Pancreas (tissue), 10 donors: ENCODE measurements around the gene DMGDH. TPM values are rescaled to one million over a fixed set of nuclear protein-coding genes. Genes with fewer than 3 reads are reported as not detected.

ENCODE experiments used
- ATAC-seq, 4 donors: fragments of 200-7000 bp; cut with Tn5 transposase; one replicate each; pipeline versions ENCODE4 v1.8.0 to v1.9.1; 2020; ENCODE audit warnings: mild to moderate bottlenecking in 4 of 4, moderate library complexity in 4 of 4
- DNase-seq, 6 donors: peaks; one replicate each; pipeline ENCODE4 v3.0.0-alpha.2; 2020
- FAIRE-seq: peaks from 2 replicates; lab custom pipeline; 2012; peaks lifted over from hg19 to GRCh38; lab: Jason Lieb, UNC
- H3K27ac ChIP-seq, 4 donors: fragments of 200-600 bp; sonication (generic); 1 replicate in 3 of 4; 2 replicates in 1 of 4; pipeline versions ENCODE4 v1.5.0 to v1.8.0; 2020
- H3K27me3 ChIP-seq, 4 donors: fragments of 200-600 bp; one replicate each; pipeline ENCODE4 v1.8.0; 2021
- H3K36me3 ChIP-seq, 3 donors: fragments of 200-600 bp; sonication (generic) in 1 of 3; one replicate each; pipeline versions ENCODE4 v1.5.0 to v1.8.0; 2020 to 2021
- H3K4me1 ChIP-seq, 3 donors: fragments of 200-600 bp; one replicate each; pipeline ENCODE4 v1.8.0; 2021
- H3K4me3 ChIP-seq, 4 donors: fragments of 200-600 bp; sonication (generic) in 2 of 4; one replicate each; pipeline versions ENCODE4 v1.5.0 to v1.8.0; 2020 to 2021
- H3K9me3 ChIP-seq, 4 donors: fragments of 200-600 bp; one replicate each; pipeline ENCODE4 v1.8.0; 2021
- WGBS, 2 donors: extraction: QIAGEN DNeasy Blood & Tissue Kit; methylation state at CpG; one replicate each; pipeline ENCODE4 v1.1.7; 2013; 5-methylcytosine and 5-hydroxymethylcytosine counted together
- intact Hi-C, 3 donors: fragments of 100-400 bp; cut with DNase I; formaldehyde crosslinking; loops; one replicate each; pipeline versions ENCODE4 v1.11.1 to v1.14.2; 2022
- polyA plus RNA-seq, 2 donors: library from polyadenylated mRNA; stranded (reverse); fragments of 200-250 nt; gene quantifications; one replicate each; pipeline ENCODE4 v1.2.3, GENCODE V29; 2013
- total RNA-seq, 6 donors: library from RNA; stranded (reverse); fragmentation: NEBNext Ultra II Directional in 4 of 6; extraction: Animal tissue kit (Norgen Biotek cat#: 25700) in 4 of 6; gene quantifications; one replicate each; pipeline versions ENCODE4 v1.2.1 to v1.2.4, GENCODE V29; 2021 to 2023
- TF ChIP-seq, protein P1 (sequence below), 4 donors: fragments of 200-600 bp; sonication (generic) in 3 of 4; IDR thresholded peaks; one replicate each; pipeline versions ENCODE4 v1.5.0 to v1.8.0; 2021; ENCODE audit warnings: antibody characterized with exemption in 4 of 4
- donor health status: healthy with polysubstance abuse.
- donor health status: DM: no; HTN: no; CAD: no; lungs with moderate emphysema.
- donor health status: DM: no; HTN: no; CAD: no.
- donor health status: control.
- donor health status: control.
- donor health status: Bipolar disorder and iron deficiency.
- donor health status: DM: yes; HTN: yes; CAD: no.
- donor health status: DM: no; HTN: no; CAD: no.
- donor health status: DM: no; HTN: no; CAD: no.
- donor health status: DM: yes; HTN: yes; CAD: no.

DMGDH gene
- total and polyA plus RNA-seq, 8 donors: 0.23 to 4.9 (median 1.5) TPM

DNA sequence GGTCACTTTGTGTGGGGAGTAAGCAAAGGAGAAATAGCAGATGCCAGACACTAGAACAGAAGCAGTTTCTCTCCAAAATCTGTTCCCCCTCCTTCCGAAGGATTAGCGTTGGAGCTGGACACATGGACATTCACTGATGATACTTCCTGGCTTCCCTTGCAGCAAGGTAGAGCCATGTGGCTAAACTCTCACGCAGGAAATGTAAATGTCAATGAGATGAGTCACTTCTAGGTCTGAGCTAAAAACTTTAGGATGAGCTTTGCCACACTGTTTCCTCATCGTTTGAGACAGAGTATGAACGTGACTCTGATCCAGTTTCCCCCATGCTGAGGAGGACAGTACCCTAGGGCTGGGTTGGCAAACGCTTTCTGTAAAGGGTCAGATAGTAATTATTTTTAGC is 5.2 kb upstream of the DMGDH start:
- 77 to 87% methylated on average over 6 of the region's 6 CpGs for WGBS, 2 donors
- H3K4me3 ChIP-seq: no peak overlapping the region
- no peaks in the 10 kb centered on the region for H3K27me3 ChIP-seq
- H3K27ac ChIP-seq: no peak overlapping the region
- no peaks in the 10 kb centered on the region for H3K9me3 ChIP-seq
- ATAC-seq (no peak), FAIRE-seq (no peak), DNase-seq (no peak)
- intact Hi-C loops: no loop called here
- TF ChIP-seq, protein P1, sequence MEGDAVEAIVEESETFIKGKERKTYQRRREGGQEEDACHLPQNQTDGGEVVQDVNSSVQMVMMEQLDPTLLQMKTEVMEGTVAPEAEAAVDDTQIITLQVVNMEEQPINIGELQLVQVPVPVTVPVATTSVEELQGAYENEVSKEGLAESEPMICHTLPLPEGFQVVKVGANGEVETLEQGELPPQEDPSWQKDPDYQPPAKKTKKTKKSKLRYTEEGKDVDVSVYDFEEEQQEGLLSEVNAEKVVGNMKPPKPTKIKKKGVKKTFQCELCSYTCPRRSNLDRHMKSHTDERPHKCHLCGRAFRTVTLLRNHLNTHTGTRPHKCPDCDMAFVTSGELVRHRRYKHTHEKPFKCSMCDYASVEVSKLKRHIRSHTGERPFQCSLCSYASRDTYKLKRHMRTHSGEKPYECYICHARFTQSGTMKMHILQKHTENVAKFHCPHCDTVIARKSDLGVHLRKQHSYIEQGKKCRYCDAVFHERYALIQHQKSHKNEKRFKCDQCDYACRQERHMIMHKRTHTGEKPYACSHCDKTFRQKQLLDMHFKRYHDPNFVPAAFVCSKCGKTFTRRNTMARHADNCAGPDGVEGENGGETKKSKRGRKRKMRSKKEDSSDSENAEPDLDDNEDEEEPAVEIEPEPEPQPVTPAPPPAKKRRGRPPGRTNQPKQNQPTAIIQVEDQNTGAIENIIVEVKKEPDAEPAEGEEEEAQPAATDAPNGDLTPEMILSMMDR (IDR thresholded peaks at IDR 0.05): no peak
- no peaks in the 10 kb centered on the region for H3K36me3 ChIP-seq
- H3K4me1 ChIP-seq: no peaks in the 10 kb centered on the region

DNA sequence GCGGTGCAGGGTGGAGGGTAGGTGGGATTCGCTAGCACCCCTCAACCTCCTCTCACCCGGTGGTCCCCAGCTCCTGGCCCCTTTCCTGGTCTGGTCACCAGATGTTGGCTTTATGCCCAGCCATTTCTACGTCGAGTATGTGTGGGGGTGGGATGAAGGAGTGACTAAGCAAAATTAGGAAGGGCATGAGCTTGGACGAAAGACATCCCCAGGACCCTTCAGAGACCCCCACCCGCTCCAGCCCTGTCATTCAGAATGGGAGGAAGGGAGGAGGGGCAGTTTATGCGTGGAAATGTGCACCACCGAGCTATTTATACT is 835 bp upstream of the DMGDH start:
- peak in 1 of 6 donors; percentile 16 for DNase-seq
- Histone ChIP-seq H3K4me1 (no peaks in the 10 kb centered on the region), H3K4me3 (no peak overlapping the region)

DNA sequence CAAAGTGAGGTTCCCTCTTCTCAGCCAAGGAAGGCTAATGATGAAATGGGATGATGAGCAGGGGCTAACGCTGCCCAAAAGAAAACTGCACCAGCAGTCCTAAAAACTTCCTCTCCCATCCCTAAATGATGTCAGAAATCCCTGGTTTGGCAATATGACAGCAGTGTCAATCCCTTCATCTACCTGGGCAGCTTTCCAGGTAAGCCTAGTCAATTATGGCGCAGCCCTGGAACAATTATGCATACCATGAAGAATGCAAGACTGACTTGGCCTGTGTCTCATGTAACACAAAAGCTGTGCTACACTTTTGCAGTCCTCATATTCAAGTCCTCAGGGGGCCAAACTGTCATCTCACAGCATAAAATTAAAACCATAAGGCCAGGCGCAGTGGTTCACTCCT is 7.0 kb downstream of the DMGDH start:
- Histone ChIP-seq H3K36me3 (no peaks in the 10 kb centered on the region), H3K4me3 (no peak overlapping the region), H3K4me1 (no peaks in the 10 kb centered on the region), H3K27me3 (no peaks in the 10 kb centered on the region), H3K9me3 (no peaks in the 10 kb centered on the region), H3K27ac (no peak overlapping the region)
- intact Hi-C loops: no loop called here
- TF ChIP-seq, protein P1 (IDR thresholded peaks at IDR 0.05): no peak
- DNase-seq (no peak), FAIRE-seq (no peak), ATAC-seq (no peak)
- WGBS, 2 donors: 89 to 94% methylated on average over 3 of the region's 3 CpGs

More for the DNA sequence above, 835 bp upstream of the DMGDH start:
- ATAC-seq (peak in 2 of 4 donors; percentile 22 to 41), FAIRE-seq (no peak)
- H3K36me3 ChIP-seq: no peaks in the 10 kb centered on the region
- no peak overlapping the region for H3K27ac ChIP-seq
- 55 to 58% methylated on average over 9 of the region's 9 CpGs for WGBS, 2 donors
- intact Hi-C loops: no loop called here
- H3K9me3 ChIP-seq: no peaks in the 10 kb centered on the region
- TF ChIP-seq, protein P1 (IDR thresholded peaks at IDR 0.05): no peak
- H3K27me3 ChIP-seq: no peaks in the 10 kb centered on the region

DNA sequence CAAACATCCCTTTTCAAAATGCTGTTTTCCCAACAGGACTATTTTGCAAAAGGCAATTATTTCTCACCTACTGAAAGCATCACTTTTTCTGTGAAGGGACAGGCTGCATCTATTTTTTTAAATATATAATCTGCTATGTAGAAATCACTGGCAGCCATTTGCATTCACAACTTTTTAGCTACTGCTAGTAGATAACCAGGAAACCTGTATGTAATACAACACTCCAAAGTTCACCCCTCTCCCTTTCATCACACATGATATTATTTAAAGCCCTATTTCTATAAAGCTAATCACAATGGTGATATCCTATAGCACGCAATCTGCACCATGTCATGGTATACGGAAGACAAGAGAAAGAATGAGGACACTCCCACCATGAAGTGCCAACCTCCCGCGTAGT is 9.8 kb downstream of the DMGDH start:
- TF ChIP-seq, protein P1 (IDR thresholded peaks at IDR 0.05): no peak
- Histone ChIP-seq H3K27ac (no peak overlapping the region), H3K9me3 (no peaks in the 10 kb centered on the region), H3K4me3 (no peak overlapping the region), H3K4me1 (no peaks in the 10 kb centered on the region), H3K27me3 (no peaks in the 10 kb centered on the region), H3K36me3 (no peaks in the 10 kb centered on the region)
- FAIRE-seq: no peak
- intact Hi-C loops: no loop called here
- ATAC-seq: no peak
- DNase-seq: no peak
- WGBS, 2 donors: 90 to 95% methylated on average over 4 of the region's 4 CpGs

DNA sequence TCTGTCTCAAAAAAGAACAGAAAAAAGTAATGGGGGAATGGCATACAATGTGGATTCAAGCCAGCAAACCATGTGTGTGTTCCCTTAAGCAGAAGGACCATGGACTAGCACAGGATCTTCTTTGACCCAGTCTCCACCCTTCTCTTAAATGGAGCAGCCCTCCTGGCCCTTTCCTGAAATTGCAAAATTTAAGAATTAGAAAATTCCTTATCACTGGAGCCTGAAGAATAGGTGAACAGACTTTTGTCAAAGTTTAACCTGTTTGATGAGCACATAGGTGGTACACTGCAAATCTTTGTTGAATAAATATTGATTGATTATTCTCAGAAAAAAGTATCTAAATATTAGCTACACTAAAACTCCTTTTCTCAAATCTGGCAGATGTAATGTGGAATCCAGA is 12.6 kb downstream of the DMGDH start:
- H3K4me1 ChIP-seq: no peaks in the 10 kb centered on the region
- no peaks in the 10 kb centered on the region for H3K36me3 ChIP-seq
- H3K9me3 ChIP-seq: no peaks in the 10 kb centered on the region
- TF ChIP-seq, protein P1 (IDR thresholded peaks at IDR 0.05): no peak
- intact Hi-C loops: no loop called here
- H3K27ac ChIP-seq: no peak overlapping the region
- no peak overlapping the region for H3K4me3 ChIP-seq
- H3K27me3 ChIP-seq: no peaks in the 10 kb centered on the region
- ATAC-seq: no peak
- no peak for DNase-seq
- no peak for FAIRE-seq
